ENCODE data around the gene STK33. TPM values are rescaled to one million over a fixed set of nuclear protein-coding genes. Genes with fewer than 3 reads are reported as not detected.

The STK33 gene
- total RNA-seq, 1 donor from 2014 or later, result 11.5 TPM

- H3K27me3 ChIP-seq, result no peaks in the 10 kb centered on the region
Measured at GRCh38 chr11:8639655-8640054, 45.6 kb upstream of the STK33 start.

GRCh38 chr11:8638300-8638699 lies 44.3 kb upstream of the STK33 start:
- intact Hi-C loops (cut with DNase I), result no loop called here
- Histone ChIP-seq H3K4me1 (no peaks in the 10 kb centered on the region), H3K27me3 (no peaks in the 10 kb centered on the region), H3K9me3 (no peaks in the 10 kb centered on the region), H3K27ac (no peak overlapping the region), H3K36me3 (peaks cover 0 to 32% of the 10 kb centered on the region in 2 donors), H3K4me3 (no peak overlapping the region)
- DNase-seq (ENCODE audit: extremely low spot score in 2 of 2), result no peak
- TF ChIP-seq CTCF (IDR thresholded peaks at IDR 0.05) (no peak), POLR2AphosphoS5 (IDR thresholded peaks at IDR 0.05; ENCODE audit: insufficient read depth in 1 of 2, low read depth in 1 of 2) (no peak), POLR2A (IDR thresholded peaks at IDR 0.05) (no peak)

More at GRCh38 chr11:8639655-8640054, 45.6 kb upstream of the STK33 start:
- Histone ChIP-seq H3K4me1 (no peaks in the 10 kb centered on the region), H3K4me3 (no peak overlapping the region), H3K27ac (no peak overlapping the region), H3K36me3 (peaks cover 0 to 32% of the 10 kb centered on the region in 2 donors), H3K9me3 (no peaks in the 10 kb centered on the region)
- no peak for TF ChIP-seq POLR2AphosphoS5 (IDR thresholded peaks at IDR 0.05; ENCODE audit: insufficient read depth in 1 of 2, low read depth in 1 of 2)
- no peak for TF ChIP-seq POLR2A (IDR thresholded peaks at IDR 0.05)
- TF ChIP-seq CTCF (IDR thresholded peaks at IDR 0.05), result no peak
- no peak for DNase-seq (ENCODE audit: extremely low spot score in 2 of 2)
- intact Hi-C loops (cut with DNase I), result no loop called here

GRCh38 chr11:8636127-8636526 lies 42.1 kb upstream of the STK33 start:
- Histone ChIP-seq H3K4me3 (no peak overlapping the region), H3K27me3 (no peaks in the 10 kb centered on the region), H3K4me1 (no peaks in the 10 kb centered on the region), H3K9me3 (no peaks in the 10 kb centered on the region), H3K27ac (no peak overlapping the region), H3K36me3 (peaks cover 0 to 27% of the 10 kb centered on the region in 2 donors)
- no peak for DNase-seq (ENCODE audit: extremely low spot score in 2 of 2)
- TF ChIP-seq POLR2AphosphoS5 (IDR thresholded peaks at IDR 0.05; ENCODE audit: insufficient read depth in 1 of 2, low read depth in 1 of 2), result no peak
- no peak for TF ChIP-seq POLR2A (IDR thresholded peaks at IDR 0.05)
- no peak for TF ChIP-seq CTCF (IDR thresholded peaks at IDR 0.05)
- intact Hi-C loops (cut with DNase I), result no loop called here

- Histone ChIP-seq H3K36me3 (peaks cover 0 to 21% of the 10 kb centered on the region in 2 donors), H3K27ac (no peak overlapping the region)
Measured at GRCh38 chr11:8634498-8634897, 40.5 kb upstream of the STK33 start.

More at GRCh38 chr11:8634498-8634897, 40.5 kb upstream of the STK33 start:
- no peaks in the 10 kb centered on the region for H3K27me3 ChIP-seq
- no peak for DNase-seq (ENCODE audit: extremely low spot score in 2 of 2)
- no peaks in the 10 kb centered on the region for H3K9me3 ChIP-seq
- TF ChIP-seq POLR2AphosphoS5 (IDR thresholded peaks at IDR 0.05; ENCODE audit: insufficient read depth in 1 of 2, low read depth in 1 of 2), result no peak
- TF ChIP-seq POLR2A (IDR thresholded peaks at IDR 0.05), result no peak
- TF ChIP-seq CTCF (IDR thresholded peaks at IDR 0.05), result no peak
- intact Hi-C loops (cut with DNase I), result no loop called here
- H3K4me3 ChIP-seq, result no peak overlapping the region
- no peaks in the 10 kb centered on the region for H3K4me1 ChIP-seq

Measured in vagina (tissue), 2 donors.